Epithelial cell of esophagus (primary cell): ENCODE measurements around the gene PRRX2.

Experiments used
- DNase-seq: peaks from one replicate; pipeline ENCODE4 v3.0.0; 2010; ENCODE audit warnings: low read depth
- H3K4me3 ChIP-seq: 2 replicates; pipeline ENCODE4 v1.5.1; 2011; ENCODE audit warnings: mild to moderate bottlenecking, low read length, control low read depth
- TF ChIP-seq, protein P1 (sequence below): IDR thresholded peaks from 2 replicates; pipeline ENCODE4 v1.5.1; 2011; ENCODE audit warnings: low read depth, mild to moderate bottlenecking, low read length, control low read depth, inconsistent platforms; ENCODE audit not compliant: insufficient read depth; ENCODE audit errors: missing control alignments

The PRRX2 gene

DNA sequence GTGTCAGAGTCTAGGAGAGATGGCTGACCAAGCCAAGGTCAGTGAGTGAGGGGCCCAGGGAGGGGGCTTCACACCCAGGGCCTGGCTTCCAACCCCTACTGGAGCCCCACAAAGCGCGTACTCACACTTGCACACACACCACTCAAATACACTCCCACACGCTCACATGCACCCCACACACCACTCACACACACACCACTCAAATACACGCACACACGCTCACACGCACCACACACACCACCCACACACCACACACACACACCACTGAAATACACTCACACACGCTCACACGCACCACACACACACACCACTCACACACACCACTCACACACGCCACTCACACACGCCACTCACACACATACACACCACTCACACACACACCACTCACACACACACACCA is 17.8 kb upstream of the PRRX2 start:
- TF ChIP-seq, protein P1, sequence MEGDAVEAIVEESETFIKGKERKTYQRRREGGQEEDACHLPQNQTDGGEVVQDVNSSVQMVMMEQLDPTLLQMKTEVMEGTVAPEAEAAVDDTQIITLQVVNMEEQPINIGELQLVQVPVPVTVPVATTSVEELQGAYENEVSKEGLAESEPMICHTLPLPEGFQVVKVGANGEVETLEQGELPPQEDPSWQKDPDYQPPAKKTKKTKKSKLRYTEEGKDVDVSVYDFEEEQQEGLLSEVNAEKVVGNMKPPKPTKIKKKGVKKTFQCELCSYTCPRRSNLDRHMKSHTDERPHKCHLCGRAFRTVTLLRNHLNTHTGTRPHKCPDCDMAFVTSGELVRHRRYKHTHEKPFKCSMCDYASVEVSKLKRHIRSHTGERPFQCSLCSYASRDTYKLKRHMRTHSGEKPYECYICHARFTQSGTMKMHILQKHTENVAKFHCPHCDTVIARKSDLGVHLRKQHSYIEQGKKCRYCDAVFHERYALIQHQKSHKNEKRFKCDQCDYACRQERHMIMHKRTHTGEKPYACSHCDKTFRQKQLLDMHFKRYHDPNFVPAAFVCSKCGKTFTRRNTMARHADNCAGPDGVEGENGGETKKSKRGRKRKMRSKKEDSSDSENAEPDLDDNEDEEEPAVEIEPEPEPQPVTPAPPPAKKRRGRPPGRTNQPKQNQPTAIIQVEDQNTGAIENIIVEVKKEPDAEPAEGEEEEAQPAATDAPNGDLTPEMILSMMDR = no peak
- no peak overlapping the region for H3K4me3 ChIP-seq
- DNase-seq = no peak

DNA sequence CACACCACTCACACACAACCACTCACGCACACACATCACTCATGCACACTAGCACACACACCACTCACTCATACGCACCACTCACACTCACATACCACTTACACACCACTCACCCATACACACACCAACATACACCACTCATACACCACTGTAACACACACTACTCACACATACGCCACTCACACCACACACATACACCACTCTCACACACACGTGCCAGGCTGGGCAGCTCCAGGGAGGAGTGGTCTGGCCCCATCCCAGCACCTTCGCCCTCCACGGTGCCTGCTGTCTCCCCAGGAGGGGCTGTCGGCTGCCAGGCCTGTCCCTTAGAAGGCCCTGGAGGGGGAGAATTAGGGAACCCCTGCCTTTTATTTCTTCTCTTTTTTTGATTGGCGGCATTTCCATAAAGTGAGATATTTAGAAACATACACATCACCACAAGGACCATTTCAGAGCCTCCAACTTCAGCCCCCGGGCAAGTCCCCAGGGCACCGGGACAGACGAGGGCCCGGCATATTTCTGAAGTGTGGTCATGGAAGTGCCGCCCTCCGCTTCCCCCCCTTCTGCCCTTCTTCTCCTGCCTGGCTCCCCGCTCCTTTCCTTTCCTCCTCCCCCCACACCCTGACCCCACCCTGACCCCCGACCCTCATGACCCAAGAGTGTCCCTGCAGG is 17.2 kb upstream of the PRRX2 start:
- TF ChIP-seq, protein P1 = no peak
- no peak overlapping the region for H3K4me3 ChIP-seq
- DNase-seq = no peak

DNA sequence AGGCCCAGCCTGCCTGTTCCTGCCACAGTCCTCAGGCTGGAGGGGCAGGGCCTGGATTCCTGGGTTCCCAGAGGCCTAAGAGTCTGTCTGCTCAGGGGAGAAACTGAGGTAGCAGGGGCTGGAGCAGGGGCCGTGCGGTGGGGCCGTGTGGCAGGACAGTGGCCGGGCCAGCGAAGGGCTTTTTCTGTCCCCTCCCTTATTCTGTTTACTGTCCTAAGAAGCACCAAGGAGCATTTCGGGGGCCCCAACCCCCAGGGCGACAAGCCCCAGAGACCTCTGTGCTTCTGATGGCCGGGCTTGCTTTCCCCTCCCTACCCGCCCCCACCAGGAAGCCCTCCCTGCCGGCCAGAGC is 16.7 kb upstream of the PRRX2 start:
- TF ChIP-seq, protein P1 = no peak
- no peak overlapping the region for H3K4me3 ChIP-seq
- DNase-seq = no peak

DNA sequence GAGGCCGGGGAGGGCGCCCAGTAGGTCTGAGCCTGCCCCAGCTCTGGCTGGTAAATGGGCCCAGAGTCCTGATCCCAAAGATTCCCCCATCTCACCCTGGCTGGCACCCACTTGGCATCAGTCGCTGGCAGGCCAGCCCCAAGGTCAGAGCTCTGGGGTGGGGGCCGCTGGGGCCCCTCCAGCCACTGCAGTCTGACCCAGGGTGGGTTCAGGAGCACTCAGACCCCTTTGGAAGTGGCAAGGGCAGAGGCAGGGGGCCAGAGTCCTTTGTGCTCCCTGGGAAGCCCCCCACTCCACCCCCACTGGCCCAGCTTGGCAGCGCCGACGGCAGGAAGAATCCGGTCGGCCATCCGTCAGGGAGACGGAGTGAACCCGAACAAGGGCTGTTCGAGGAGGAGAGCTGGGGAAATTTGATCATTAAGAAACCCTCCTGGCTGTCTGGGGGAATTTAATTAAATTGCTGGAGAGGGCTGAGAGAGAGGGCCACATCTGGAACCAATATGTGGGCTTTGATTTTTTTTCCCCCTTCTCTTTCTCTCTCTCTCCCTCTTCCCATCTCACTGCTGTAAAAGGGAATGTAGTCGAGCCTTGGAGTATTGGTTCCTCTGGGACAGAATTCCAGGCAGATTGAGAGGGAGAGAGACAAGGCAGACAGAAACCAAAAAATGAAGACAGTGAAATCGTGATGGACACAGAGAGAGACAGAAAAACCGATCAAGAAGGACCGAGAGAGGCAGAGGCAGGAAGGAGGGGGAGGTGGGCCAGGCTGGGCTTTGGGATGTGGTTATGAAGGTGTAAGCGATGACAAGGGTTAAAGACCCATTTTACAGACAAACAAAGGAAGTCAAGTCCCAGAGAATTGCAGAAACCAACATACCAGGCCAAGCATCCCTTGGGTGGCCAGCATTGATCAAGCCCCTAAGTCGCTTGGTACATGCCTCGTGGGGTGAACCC is 15.4 kb upstream of the PRRX2 start:
- TF ChIP-seq, protein P1 = no peak
- DNase-seq = no peak
- no peak overlapping the region for H3K4me3 ChIP-seq

DNA sequence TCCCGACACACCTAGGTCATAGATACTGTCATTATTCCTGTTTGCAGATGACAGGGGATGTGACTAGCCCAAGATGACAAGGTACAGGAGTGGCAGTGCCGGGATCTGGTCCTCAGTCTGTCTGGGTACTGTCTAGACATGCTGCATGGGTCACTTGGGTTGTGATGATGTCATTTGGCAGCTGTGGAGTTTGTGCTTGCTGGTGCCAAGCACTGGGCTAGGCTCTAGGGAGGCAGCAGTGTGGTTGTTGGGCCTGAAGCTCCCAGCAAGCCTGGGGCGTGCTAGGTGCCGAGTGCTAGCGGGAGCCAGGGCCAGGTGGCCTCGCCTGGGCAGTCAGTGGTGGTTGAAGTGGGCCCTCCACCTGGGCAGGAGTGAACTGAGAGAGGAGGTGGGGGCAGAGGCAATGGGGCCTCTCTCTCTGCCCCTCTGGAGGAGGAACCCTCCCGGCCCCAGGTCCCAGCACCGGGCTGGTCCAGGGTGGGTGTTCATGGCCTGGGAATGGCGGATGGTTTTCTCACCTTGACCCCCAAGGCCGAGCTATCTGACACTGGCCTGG is 14.7 kb upstream of the PRRX2 start:
- TF ChIP-seq, protein P1 = no peak
- H3K4me3 ChIP-seq = no peak overlapping the region
- DNase-seq = peak; percentile 76

DNA sequence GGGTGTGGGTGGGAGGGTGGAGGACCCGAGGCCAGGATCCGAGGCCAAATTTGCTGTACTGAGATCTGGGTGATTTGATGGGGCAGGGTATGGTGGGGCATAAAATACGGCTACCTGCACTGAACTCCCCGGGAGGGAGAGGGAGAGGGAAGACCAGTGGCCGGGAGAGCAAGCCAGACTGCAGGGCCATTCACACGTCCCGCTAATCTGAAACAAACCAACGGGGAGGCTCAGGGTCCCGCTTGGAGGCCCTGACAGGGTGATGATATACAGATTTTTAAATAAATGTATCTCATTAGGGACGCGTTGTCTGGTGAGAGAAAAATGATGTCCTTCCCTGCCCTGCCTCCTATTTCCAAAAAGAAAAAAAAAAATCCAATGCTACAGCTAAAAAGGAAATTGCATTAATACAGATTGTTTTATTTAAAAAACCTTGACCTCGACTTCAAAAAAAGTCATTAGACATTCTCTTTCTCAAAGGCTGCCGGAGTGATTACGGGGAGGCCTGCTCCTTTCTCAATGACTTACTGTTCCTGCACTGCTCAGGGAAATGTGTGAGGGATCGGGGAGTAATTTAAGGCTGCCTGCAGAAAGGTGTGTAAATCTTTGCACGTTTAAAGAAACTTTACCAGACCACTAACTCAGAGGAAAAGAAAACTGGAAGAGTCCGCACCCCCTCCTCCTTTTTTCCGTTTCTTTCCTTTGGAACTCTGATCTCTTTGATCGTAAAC is 11.5 kb upstream of the PRRX2 start:
- H3K4me3 ChIP-seq = no peak overlapping the region
- DNase-seq = no peak
- TF ChIP-seq, protein P1 = no peak
